Purkinje cell (primary cell): Measurements from ENCODE around the gene METTL26. TPM values are rescaled to one million over a fixed set of nuclear protein-coding genes. Genes with fewer than 3 reads are reported as not detected.

Experiments
- polyA plus RNA-seq: library from polyadenylated mRNA; unstranded; fragments of >200 nt; fragmentation: Nextera tagmentation; gene quantifications from 2 replicates; pipeline ENCODE4 v1.2.1, GENCODE V29; 2014

Gene METTL26
- 32.5 and 32.9 TPM in 2 replicates for polyA plus RNA-seq

DNA sequence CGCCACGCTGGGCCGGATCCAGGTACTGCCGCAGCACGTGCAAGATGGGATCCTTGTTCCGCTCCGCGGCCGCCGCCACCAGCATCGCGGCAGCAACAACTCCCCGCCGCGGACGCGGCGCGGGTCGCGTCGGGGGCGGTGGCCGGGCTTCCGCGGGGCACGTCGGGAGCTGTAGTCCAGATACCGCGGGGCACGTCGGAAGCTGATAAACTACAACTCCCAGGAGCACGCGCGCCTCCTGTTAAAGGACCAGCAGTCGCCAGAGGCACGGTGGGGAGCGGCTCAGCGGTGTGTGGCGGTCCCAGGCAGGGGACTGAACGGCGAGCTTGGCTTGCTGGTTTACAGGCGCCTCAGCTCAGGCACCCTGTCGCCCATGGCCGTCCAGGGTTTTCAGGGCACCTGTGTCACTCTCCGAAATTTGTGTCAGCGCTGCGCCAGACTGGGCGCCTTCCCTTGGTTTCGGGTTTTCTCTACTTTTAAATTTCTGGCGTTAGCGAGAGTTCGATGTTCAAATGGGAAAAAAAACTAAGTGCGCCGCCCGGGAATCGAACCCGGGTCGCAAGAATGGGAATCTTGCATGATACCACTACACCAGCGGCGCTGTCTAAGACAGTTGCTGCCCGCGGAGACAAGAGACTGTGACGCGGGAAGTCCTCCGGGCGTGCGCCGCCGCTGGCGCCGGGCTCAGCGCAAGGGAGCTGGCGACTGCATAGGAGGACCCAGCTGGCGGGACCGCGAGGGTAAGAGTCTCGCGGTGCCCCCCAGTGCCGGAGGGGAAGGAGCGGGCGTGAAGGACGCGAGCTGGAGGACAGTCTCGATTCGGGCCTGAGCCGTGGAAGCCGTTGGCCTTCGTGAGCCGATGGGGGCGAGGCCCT is at the start of gene METTL26:
Gene METTL26, minus strand, starts transcription at position 100 of the 875 bp plus-strand sequence. Its CDS starts 15 bp downstream, at position 85.

DNA sequence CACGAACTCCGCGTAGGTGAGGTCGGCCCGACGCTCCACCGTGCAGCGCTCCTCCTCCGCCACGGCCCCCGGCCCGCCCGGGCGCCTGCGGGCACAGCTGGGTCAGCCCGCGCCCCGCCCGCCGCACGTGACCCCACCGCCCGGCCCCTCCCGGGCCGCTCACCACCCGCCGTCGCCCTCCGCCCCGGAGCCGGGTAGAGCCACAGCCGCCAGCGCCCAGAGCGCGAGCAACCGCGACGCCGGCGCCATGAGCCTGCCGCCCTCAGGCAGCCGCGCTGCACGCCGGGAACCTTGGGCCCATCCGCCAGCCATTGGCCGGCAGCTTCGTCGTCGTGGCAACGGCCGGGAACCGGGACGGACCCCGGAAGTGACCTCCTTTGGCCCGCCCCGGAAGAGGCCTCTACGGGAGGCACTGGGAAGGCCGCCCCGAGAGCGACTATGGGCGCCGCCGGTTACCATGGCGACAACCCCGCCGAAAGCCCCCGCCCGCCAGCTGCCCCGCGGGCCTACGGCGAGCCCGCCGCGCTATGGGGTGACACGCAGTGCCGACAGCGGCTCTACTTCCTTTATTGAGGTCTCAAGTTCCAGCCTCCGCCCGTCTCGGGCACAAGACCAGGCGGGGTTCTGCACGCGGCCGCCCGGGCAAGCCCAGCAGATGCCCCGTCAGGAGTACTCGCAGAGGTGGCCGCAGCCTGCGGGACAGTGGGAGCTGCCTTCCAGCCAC is 48.1 kb upstream of the METTL26 start, which contains the start of gene JMJD8:
Gene JMJD8, minus strand, starts transcription at position 264 of the 724 bp plus-strand sequence. Its CDS starts 15 bp downstream, at position 249.

DNA sequence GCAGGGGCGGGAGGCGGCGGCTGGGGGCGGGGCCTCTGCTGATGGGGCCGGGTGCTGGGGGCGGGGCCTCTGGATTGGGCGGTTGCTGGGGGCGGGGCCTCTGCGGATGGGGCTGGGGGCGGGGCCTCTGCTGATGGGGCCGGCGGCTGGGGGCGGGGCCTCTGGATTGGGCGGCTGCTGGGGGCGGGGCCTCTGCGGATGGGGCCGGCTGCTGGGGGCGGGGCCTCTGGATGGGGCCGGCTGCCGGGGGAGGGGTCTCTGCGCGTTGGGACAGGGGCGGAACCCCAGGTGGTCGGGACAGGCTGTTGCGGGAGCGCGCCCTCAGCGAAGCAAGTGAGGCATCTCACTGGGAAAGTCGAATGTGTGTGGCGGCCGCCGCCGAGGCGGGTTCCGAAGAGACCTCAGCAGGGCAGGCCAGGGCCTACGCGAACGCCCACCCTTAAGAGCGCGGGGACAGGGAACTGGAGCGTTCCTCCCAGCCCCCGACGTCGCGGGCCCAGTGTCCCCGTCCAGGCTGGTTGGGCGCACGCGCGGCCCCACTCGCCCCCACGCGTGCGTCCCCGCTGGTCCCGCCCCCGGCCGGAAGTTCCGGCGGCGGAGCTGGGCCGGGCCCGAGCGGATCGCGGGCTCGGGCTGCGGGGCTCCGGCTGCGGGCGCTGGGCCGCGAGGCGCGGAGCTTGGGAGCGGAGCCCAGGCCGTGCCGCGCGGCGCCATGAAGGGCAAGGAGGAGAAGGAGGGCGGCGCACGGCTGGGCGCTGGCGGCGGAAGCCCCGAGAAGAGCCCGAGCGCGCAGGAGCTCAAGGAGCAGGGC is 43.9 kb upstream of the METTL26 start, which contains the start of gene STUB1:
Gene STUB1, plus strand, starts transcription at position 597 of the 811 bp plus-strand sequence. Its CDS starts 116 bp downstream, at position 713.

DNA sequence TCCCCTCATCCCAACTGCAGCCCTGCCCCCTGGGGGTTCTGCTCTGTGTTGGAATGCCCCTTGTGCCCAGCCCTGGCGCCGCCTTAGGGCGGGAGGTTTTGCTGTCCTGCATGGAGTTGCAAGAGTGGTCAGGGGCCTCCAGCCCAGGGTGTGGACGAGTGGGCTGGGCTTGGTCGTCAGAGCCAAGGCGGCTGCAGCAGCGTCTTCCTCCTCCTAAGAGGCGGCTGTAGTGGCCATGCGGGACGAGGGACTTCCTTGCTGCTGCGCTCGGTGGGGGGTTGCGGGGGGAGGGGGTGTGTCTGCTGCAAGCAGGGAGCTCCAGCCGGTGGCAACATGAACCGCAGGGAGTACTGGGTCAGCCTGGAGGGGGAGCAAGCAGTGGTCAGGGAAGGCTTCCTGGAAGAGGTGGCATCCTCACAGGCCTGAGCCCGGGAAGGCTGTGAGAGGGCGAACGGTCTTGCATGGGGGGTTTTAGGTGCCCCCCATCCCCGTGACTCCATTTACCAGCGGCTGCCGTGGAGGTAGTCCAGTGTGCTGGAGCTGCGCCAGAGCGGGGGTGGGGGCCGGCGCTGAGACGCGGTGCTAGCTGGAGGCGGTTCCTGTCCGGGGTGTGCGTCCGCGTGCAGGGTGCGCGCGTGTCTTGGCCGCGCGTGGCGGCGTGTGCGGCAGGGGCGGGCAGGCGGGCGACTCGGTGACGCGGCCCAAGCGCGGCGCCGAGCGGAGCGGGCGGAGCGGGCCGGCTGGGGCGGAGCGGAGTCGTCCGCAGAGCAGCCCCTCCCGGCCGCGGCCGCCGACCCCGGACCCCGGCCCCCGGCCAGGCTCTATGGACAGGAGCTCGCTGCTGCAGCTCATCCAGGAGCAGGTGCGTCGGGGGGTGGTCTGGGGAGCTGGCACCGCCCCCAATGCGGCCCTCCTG is 39.1 kb upstream of the METTL26 start, which contains the start of gene RHBDL1:
Gene RHBDL1, plus strand, starts transcription at position 704 of the 916 bp plus-strand sequence. Its CDS starts 120 bp downstream, at position 824.

DNA sequence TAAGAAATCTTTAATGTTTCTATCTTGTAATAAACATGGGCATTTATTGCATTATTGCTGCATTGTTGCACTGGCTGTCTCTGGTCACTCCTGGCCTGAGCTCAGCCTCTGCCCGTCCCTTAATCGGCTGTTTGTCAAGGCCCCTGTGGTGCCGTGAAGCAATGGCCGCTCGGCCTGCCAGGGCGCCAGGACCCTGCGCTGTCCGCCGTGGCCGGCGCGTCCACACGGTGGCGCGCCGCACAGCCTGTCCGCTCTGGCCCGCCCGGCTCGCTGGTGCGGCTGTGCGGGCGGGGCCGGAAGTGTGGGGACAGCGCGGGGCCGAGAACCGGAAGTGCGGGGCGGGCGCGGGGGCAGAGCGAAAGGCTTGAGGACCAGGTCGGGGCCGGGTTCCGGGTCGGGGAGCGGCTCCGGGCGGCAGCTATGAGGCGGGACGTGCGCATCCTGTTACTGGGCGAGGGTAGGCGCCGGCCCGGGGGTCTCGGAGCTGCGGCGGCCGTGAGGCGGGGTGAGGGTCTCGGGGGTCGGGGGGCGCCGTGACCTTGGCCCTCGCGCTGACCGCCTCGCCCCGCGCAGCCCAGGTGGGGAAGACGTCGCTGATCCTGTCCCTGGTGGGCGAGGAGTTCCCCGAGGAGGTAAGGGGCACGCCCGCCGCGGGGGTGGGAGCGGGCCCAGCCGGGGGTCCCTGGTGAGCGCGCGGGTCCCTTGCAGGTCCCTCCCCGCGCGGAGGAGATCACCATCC is 31.8 kb upstream of the METTL26 start, which contains the start of gene RHOT2:
Gene RHOT2, plus strand, starts transcription at position 353 of the 739 bp plus-strand sequence. Its CDS starts 68 bp downstream, at position 421.

DNA sequence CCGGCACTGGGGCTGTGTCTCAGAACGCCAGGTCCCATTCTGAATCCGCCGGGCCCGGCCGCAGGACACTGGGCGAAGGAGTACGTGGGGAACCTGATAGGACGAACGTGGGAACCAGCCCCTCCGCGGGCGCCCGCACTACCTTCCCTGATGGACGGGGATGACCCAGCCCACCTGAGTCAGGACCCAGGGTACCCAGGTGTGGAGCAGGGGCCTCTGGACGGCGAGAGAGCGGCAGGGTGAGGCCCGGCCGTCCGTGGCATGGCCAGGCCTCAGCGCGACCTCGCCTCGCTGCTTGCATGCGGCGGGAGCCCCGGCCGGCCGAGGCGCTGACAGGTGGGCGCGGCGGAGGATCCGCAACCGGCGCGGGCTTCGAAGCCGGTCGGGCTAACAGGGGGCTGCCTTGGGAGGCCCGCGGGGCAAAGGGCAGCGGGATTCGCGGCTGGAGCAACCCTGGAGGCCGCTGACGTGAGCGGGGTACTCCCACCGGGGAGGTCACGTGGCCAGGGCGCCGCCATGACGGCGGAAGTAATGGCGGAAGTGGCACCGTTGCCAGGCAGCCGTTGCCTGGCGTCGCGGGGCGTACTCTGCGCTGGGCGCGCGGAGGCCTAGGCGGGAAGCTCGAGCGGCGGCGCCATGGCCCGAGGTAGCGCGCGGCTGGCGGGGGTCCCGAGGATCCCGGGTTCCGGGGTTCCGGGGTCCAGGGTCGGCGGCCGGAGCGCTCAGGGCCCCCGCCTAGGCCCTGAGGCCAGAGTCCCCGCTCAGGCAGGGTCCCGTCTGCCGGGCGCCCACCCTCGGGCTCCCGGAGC is 12.9 kb upstream of the METTL26 start, which contains the start of gene WDR90:
Gene WDR90, plus strand, starts transcription at position 585 of the 809 bp plus-strand sequence. Its CDS starts 52 bp downstream, at position 637.

DNA sequence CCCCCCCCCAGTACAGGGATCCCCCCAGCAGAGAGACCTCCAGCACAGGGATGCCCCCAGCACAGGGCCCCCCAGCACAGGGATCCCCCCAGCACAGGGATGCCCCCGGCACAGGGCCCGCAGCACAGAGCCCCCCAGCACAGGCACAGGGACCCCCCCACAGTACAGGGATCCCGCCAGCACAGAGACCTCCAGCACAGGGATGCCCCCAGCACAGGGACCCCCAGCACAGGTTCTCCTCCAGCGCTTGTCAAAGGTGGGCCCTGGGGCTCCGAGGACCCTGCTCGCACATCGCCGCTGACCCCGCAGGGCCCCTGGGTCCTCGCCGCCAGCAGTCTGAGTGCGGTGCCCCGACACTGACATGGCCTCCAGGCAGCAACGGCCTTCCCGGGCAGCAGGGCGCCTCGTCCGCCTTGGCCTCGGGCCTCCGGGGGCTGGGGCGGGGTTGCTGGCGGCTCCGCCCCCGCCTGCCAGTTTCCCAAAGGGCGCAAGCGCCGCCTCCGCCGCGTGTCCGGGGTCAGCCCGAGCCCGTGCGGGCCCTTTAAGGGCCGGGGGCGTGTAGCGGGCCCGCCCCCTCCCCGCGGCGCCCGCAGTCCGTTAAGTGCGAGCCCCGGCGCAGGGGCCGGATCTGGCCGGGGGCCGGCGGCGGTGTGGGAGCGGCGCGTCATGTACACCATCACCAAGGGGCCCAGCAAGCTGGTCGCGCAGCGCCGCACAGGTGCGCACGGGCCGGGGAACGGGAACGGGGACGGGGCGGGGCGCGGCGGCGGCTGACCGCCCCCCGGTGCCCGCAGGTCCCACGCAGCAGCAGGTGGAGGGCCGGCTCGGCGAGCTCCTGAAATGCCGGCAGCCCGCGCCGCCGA is 5.5 kb upstream of the METTL26 start, which contains the start of gene MCRIP2:
Gene MCRIP2, plus strand, starts transcription at position 503 of the 863 bp plus-strand sequence. Its CDS starts 164 bp downstream, at position 667.

DNA sequence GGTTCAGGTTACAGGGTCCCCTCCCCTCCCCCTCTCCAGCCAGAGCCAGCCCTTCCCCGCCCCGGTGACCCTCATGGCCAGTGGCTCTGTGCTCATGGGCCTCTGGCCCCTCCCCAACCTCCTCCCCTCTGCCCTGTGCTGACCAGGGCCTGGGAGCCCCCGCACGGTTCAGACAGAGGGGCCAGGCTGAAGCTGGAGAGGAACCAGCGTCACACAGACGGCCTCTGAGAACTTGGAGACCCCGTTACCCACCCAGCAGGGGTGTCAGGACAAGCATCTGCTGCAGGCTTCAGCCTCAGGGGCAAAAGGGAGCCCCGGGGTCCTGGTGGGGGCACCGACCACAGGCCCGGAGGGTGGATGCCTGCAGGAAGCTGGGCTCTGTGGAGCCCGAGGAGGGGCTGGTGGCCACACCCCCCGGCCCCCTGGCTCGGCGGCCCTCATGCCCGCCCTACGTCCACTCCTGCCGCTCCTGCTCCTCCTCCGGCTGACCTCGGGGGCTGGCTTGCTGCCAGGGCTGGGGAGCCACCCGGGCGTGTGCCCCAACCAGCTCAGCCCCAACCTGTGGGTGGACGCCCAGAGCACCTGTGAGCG is 5.2 kb downstream of the METTL26 start, which contains the start of gene WFIKKN1:
Gene WFIKKN1, plus strand, starts transcription at position 171 of the 591 bp plus-strand sequence. Its CDS starts 269 bp downstream, at position 440.

DNA sequence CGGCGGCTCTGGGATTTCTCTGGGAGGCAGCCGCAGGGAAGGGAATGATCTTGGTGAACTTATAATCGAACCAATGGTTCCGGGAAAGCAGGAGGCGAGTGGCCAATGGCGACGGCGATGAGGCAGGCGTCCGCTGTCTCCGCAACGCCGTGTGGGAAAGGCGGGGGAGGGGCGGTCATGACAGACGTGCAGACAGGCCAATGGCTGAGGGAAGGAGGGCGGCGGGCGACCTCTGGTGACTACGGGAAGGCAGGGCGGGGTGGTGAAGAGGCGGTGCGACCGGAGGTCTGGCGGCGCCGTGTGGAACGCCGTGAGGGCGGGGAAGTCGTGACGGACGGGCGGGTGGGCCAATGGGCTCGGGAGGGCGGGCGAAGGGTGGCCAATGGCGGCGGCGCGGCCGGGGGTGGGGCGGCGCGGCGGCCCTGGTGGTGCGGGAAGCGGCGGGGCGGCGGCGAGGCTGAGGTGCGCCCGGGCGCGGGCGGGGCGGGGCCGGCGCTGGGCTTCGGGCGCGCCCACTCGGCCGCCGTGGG is 46.4 kb downstream of the METTL26 start, which contains the start of gene RAB40C:
Gene RAB40C, plus strand, starts transcription at position 409 of the 530 bp plus-strand sequence. CDS start 226 bp downstream, outside the sequence.

Other genes starting within 250 kb of the METTL26 start
- 3.8 and 4.8 TPM in 2 replicates for gene NME4, start 239.1 kb downstream of the METTL26 start, polyA plus RNA-seq
- 3.3 and 5.9 TPM in 2 replicates for gene DECR2, start 234.4 kb downstream of the METTL26 start, polyA plus RNA-seq
- gene RAB11FIP3, start 210.7 kb downstream of the METTL26 start, polyA plus RNA-seq, result 1.1 and 1.6 TPM in 2 replicates
- gene CAPN15, start 108.6 kb downstream of the METTL26 start, polyA plus RNA-seq, result 0.31 and 0.76 TPM in 2 replicates
- not detected in 2 replicates for gene PRR35, start 75.9 kb downstream of the METTL26 start, polyA plus RNA-seq
- not detected in 2 replicates for gene NHLRC4, start 69.3 kb downstream of the METTL26 start, polyA plus RNA-seq
- 0.84 and 1.6 TPM in 2 replicates for gene PIGQ, start 66.3 kb downstream of the METTL26 start, polyA plus RNA-seq
- gene RAB40C, start 46.2 kb downstream of the METTL26 start, polyA plus RNA-seq, result 0.60 and 4.0 TPM in 2 replicates
- gene WFIKKN1, start 5.3 kb downstream of the METTL26 start, polyA plus RNA-seq, result 0.16 and 0.27 TPM in 2 replicates
- gene MCRIP2, start 5.5 kb upstream of the METTL26 start, polyA plus RNA-seq, result 3.1 and 7.9 TPM in 2 replicates
- 1.5 and 2.0 TPM in 2 replicates for gene WDR90, start 13.1 kb upstream of the METTL26 start, polyA plus RNA-seq
- 7.1 and 8.1 TPM in 2 replicates for gene RHOT2, start 31.8 kb upstream of the METTL26 start, polyA plus RNA-seq
- gene RHBDL1, start 39.4 kb upstream of the METTL26 start, polyA plus RNA-seq, result 0.89 and 2.3 TPM in 2 replicates
- 61.7 and 72.9 TPM in 2 replicates for gene STUB1, start 44.1 kb upstream of the METTL26 start, polyA plus RNA-seq
- gene JMJD8, start 48.0 kb upstream of the METTL26 start, polyA plus RNA-seq, result 7.3 and 7.9 TPM in 2 replicates
- 0.24 and 0.59 TPM in 2 replicates for gene WDR24, start 54.1 kb upstream of the METTL26 start, polyA plus RNA-seq
- 8.0 and 22.9 TPM in 2 replicates for gene FBXL16, start 69.5 kb upstream of the METTL26 start, polyA plus RNA-seq
- 0.09 and 0.34 TPM in 2 replicates for gene METRN, start 78.8 kb upstream of the METTL26 start, polyA plus RNA-seq
- gene ANTKMT, start 84.8 kb upstream of the METTL26 start, polyA plus RNA-seq, result 8.9 and 12.8 TPM in 2 replicates
- gene CCDC78, start 90.1 kb upstream of the METTL26 start, polyA plus RNA-seq, result not detected in 2 replicates
- gene HAGHL, start 90.8 kb upstream of the METTL26 start, polyA plus RNA-seq, result 0.38 and 3.0 TPM in 2 replicates
- 1.2 and 3.4 TPM in 2 replicates for gene CIAO3, start 104.7 kb upstream of the METTL26 start, polyA plus RNA-seq
- gene MSLN, start 124.4 kb upstream of the METTL26 start, polyA plus RNA-seq, result not detected in 2 replicates
- gene RPUSD1, start 152.1 kb upstream of the METTL26 start, polyA plus RNA-seq, result 2.8 and 5.1 TPM in 2 replicates
- 0.39 and 1.4 TPM in 2 replicates for gene CHTF18, start 152.3 kb upstream of the METTL26 start, polyA plus RNA-seq
- 2,278 and 2,470 TPM in 2 replicates for gene GNG13, start 164.4 kb upstream of the METTL26 start, polyA plus RNA-seq